Left ventricle myocardium inferior (tissue), 1 donor: ENCODE results near the gene OR10S1. TPM values are rescaled to one million over a fixed set of nuclear protein-coding genes. Genes with fewer than 3 reads are reported as not detected.

Experiments
- DNase-seq: peaks from one replicate; pipeline ENCODE4 v3.0.0-alpha.2; 2020
- H3K27ac ChIP-seq: fragments of 200-600 bp; replicated peaks from 2 replicates; pipeline ENCODE4 v1.8.0; 2021
- H3K27me3 ChIP-seq: fragments of 200-600 bp; 2 replicates; pipeline ENCODE4 v1.8.0; 2021; ENCODE audit warnings: low read depth
- H3K36me3 ChIP-seq: fragments of 200-600 bp; 2 replicates; pipeline ENCODE4 v1.8.0; 2021
- H3K4me1 ChIP-seq: fragments of 200-600 bp; 2 replicates; pipeline ENCODE4 v1.8.0; 2021
- H3K4me3 ChIP-seq: fragments of 200-600 bp; 2 replicates; pipeline ENCODE4 v1.8.0; 2021; ENCODE audit warnings: mild to moderate bottlenecking, moderate library complexity
- H3K9me3 ChIP-seq: fragments of 200-600 bp; replicated peaks from 2 replicates; pipeline ENCODE4 v1.8.0; 2021
- intact Hi-C: fragments of 100-400 bp; cut with micrococcal nuclease; formaldehyde crosslinking; loops from one replicate; pipeline ENCODE4 v1.11.0; 2022
- total RNA-seq: library from RNA; stranded (reverse); fragmentation: NEBNext Ultra II Directional; extraction: Animal tissue kit (Norgen Biotek cat#: 25700); gene quantifications from one replicate; pipeline ENCODE4 v1.2.1, GENCODE V29; 2021
- TF ChIP-seq, protein P1 (sequence below): fragments of 200-600 bp; IDR thresholded peaks from 2 replicates; pipeline ENCODE4 v1.8.0; 2021; ENCODE audit warnings: antibody characterized with exemption, mild to moderate bottlenecking, borderline replicate concordance
- donor health status: DM: no; HTN: yes; CAD: no; lungs with severe emphysema.

Gene OR10S1
- total RNA-seq, 1 donor from 2014 or later = not detected

DNA sequence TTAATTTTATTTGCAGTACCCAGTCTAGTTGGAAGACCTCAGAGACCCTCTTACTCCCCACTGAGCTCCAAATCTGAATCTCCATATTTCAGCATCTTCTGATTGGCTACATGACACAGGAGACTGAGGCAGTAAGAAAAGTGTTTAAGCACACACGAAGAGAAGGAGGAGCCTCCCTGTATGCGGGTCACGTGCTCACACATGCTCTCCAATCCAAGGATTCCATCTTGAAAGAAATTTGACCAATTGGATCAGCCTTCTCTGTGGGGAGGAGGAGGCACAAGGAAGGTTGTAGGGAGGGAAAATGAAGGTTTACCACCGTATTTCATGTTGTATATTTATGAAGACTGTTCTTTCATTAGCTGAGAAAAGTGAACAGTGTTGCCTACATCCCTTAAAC, 35.2 kb downstream of the OR10S1 start:
- TF ChIP-seq, protein P1, sequence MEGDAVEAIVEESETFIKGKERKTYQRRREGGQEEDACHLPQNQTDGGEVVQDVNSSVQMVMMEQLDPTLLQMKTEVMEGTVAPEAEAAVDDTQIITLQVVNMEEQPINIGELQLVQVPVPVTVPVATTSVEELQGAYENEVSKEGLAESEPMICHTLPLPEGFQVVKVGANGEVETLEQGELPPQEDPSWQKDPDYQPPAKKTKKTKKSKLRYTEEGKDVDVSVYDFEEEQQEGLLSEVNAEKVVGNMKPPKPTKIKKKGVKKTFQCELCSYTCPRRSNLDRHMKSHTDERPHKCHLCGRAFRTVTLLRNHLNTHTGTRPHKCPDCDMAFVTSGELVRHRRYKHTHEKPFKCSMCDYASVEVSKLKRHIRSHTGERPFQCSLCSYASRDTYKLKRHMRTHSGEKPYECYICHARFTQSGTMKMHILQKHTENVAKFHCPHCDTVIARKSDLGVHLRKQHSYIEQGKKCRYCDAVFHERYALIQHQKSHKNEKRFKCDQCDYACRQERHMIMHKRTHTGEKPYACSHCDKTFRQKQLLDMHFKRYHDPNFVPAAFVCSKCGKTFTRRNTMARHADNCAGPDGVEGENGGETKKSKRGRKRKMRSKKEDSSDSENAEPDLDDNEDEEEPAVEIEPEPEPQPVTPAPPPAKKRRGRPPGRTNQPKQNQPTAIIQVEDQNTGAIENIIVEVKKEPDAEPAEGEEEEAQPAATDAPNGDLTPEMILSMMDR = no peak
- Histone ChIP-seq H3K4me3 (no peak overlapping the region), H3K27ac (no peak overlapping the region), H3K36me3 (no peaks in the 10 kb centered on the region), H3K27me3 (no peaks in the 10 kb centered on the region), H3K4me1 (no peaks in the 10 kb centered on the region), H3K9me3 (no peaks in the 10 kb centered on the region)
- no peak for DNase-seq
- intact Hi-C loops = no loop called here

DNA sequence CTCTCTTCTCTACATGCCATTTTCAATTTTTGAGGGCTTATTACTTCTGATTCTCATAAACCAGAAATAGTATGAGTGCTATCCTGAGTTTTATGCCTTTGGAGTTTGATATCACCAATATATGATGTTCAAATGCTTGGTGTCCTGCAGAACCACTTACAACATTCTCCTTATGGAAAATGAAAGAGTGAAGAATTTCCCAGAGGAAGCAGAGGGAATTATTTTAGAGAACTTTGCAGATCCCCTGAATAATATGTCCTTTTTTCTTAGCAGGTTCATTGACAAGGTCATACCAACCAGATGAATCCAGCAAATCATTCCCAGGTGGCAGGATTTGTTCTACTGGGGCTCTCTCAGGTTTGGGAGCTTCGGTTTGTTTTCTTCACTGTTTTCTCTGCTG, 38.3 kb downstream of the OR10S1 start, which contains the start of gene OR4D5:
TSS of gene OR4D5 (plus strand) at position 301 of the 400 bp plus-strand sequence. CDS start at position 301, 0 bp downstream.
- H3K4me1 ChIP-seq = no peaks in the 10 kb centered on the region
- no peak for DNase-seq
- intact Hi-C loops = no loop called here
- no peaks in the 10 kb centered on the region for H3K36me3 ChIP-seq
- TF ChIP-seq, protein P1 = no peak
- no peaks in the 10 kb centered on the region for H3K9me3 ChIP-seq
- no peak within 1 kb of the TSS for H3K4me3 ChIP-seq
- no peaks in the 10 kb centered on the region for H3K27me3 ChIP-seq
- no peak within 1 kb of the TSS for H3K27ac ChIP-seq

Other genes starting within 250 kb of the OR10S1 start
- 6.0 TPM for gene ZNF202, start 236.1 kb downstream of the OR10S1 start, total RNA-seq
- not detected for gene OR6X1, start 223.3 kb downstream of the OR10S1 start, total RNA-seq
- not detected for gene OR6M1, start 171.4 kb downstream of the OR10S1 start, total RNA-seq
- not detected for gene TMEM225, start 92.1 kb downstream of the OR10S1 start, total RNA-seq
- not detected for gene OR8D4, start 75.6 kb downstream of the OR10S1 start, total RNA-seq
- not detected for gene OR4D5, start 38.2 kb downstream of the OR10S1 start, total RNA-seq
- not detected for gene OR6T1, start 33.9 kb downstream of the OR10S1 start, total RNA-seq
- gene OR10G6, start 17.4 kb upstream of the OR10S1 start, total RNA-seq = not detected
- gene OR10G4, start 35.2 kb upstream of the OR10S1 start, total RNA-seq = not detected
- not detected for gene OR10G9, start 45.2 kb upstream of the OR10S1 start, total RNA-seq
- gene OR10G8, start 49.0 kb upstream of the OR10S1 start, total RNA-seq = not detected
- gene OR10G7, start 63.5 kb upstream of the OR10S1 start, total RNA-seq = not detected
- gene VWA5A, start 137.7 kb upstream of the OR10S1 start, total RNA-seq = 4.6 TPM
- gene OR10D3, start 205.6 kb upstream of the OR10S1 start, total RNA-seq = not detected